Uterus (tissue), 2 donors: ENCODE data around the gene THBD.

Experiments used
- POLR2A ChIP-seq, 2 donors: fragments of 450-650 bp; IDR thresholded peaks; one replicate each; pipeline ENCODE4 v1.6.1; 2016; ENCODE audit warnings: antibody characterized with exemption in 2 of 2, mild to moderate bottlenecking in 1 of 2, moderate library complexity in 1 of 2
- TF ChIP-seq, protein P1 (sequence below), 4 experiments: fragments of 200-600 bp in 2 of 4; fragments of 450-650 bp in 2 of 4; sonication (generic) in 2 of 4; IDR thresholded peaks; one replicate each; pipeline ENCODE4 v1.5.1; 2016 to 2019; ENCODE audit warnings: antibody characterized with exemption in 4 of 4, mild to moderate bottlenecking in 2 of 4, moderate library complexity in 1 of 4

DNA sequence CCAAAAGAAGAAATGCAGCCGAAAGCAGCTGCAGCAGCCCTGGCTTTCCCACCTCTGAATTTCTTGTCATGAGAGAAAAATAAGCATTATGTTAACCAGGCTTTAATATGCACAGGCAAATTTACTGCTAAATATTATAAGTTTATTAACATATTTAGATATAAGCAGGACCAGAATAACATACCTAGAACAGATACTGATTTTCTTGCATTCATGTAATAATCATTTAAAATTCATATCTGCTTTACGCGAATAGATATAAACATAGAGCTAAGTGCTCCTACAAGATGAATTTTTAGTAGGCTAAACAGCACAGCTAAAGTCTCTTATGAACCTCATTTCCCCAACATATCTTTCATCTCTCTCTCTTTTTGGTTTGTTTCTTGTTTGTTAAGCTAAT lies 21.9 kb upstream of the THBD start:
- TF ChIP-seq, protein P1, sequence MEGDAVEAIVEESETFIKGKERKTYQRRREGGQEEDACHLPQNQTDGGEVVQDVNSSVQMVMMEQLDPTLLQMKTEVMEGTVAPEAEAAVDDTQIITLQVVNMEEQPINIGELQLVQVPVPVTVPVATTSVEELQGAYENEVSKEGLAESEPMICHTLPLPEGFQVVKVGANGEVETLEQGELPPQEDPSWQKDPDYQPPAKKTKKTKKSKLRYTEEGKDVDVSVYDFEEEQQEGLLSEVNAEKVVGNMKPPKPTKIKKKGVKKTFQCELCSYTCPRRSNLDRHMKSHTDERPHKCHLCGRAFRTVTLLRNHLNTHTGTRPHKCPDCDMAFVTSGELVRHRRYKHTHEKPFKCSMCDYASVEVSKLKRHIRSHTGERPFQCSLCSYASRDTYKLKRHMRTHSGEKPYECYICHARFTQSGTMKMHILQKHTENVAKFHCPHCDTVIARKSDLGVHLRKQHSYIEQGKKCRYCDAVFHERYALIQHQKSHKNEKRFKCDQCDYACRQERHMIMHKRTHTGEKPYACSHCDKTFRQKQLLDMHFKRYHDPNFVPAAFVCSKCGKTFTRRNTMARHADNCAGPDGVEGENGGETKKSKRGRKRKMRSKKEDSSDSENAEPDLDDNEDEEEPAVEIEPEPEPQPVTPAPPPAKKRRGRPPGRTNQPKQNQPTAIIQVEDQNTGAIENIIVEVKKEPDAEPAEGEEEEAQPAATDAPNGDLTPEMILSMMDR (IDR thresholded peaks at IDR 0.05), result no peak
- TF ChIP-seq POLR2A (IDR thresholded peaks at IDR 0.05), result no peak
